NCI-H2196 (cell line): ENCODE results near the gene MEOX1.

Source experiments
- DNase-seq: peaks from one replicate; lab custom pipeline; 2025; ENCODE audit not compliant: unreplicated experiment; lab: John Stamatoyannopoulos, UW

Gene MEOX1

GRCh38 chr17:43658900-43659299 is 2.8 kb downstream of the MEOX1 start:
- DNase-seq, result no peak

- no peak for DNase-seq
Observed at GRCh38 chr17:43655693-43656255, 5.9 kb downstream of the MEOX1 start.

GRCh38 chr17:43652124-43652480 is 9.6 kb downstream of the MEOX1 start:
- no peak for DNase-seq

GRCh38 chr17:43650471-43650870 is 11.3 kb downstream of the MEOX1 start:
- no peak for DNase-seq

- no peak for DNase-seq
Observed at GRCh38 chr17:43648916-43649315, 12.8 kb downstream of the MEOX1 start.

GRCh38 chr17:43645765-43646481 is 15.8 kb downstream of the MEOX1 start:
- no peak for DNase-seq

- no peak for DNase-seq
Observed at GRCh38 chr17:43645450-43645764, 16.3 kb downstream of the MEOX1 start.

GRCh38 chr17:43644081-43644480 is 17.6 kb downstream of the MEOX1 start:
- DNase-seq, result no peak

- no peak for DNase-seq
Observed at GRCh38 chr17:43641416-43641815, 20.3 kb downstream of the MEOX1 start.

GRCh38 chr17:43640491-43641252 is 21.1 kb downstream of the MEOX1 start:
- no peak for DNase-seq

GRCh38 chr17:43637563-43638323 is 24.0 kb downstream of the MEOX1 start:
- no peak for DNase-seq

GRCh38 chr17:43636426-43636825 is 25.3 kb downstream of the MEOX1 start:
- DNase-seq, result no peak

- DNase-seq, result no peak
Observed at GRCh38 chr17:43634591-43635125, 27.1 kb downstream of the MEOX1 start.

GRCh38 chr17:43632221-43632620 is 29.5 kb downstream of the MEOX1 start:
- DNase-seq, result no peak

GRCh38 chr17:43631429-43631828 is 30.3 kb downstream of the MEOX1 start:
- DNase-seq, result no peak

GRCh38 chr17:43628089-43628650 is 33.6 kb downstream of the MEOX1 start:
- DNase-seq, result no peak

GRCh38 chr17:43627653-43628052 is 34.1 kb downstream of the MEOX1 start:
- no peak for DNase-seq

GRCh38 chr17:43626023-43626422 is 35.7 kb downstream of the MEOX1 start:
- no peak for DNase-seq

- DNase-seq, result no peak
Observed at GRCh38 chr17:43625606-43626005, 36.1 kb downstream of the MEOX1 start.

- no peak for DNase-seq
Observed at GRCh38 chr17:43620581-43620980, 41.1 kb downstream of the MEOX1 start.

- DNase-seq, result no peak
Observed at GRCh38 chr17:43620147-43620546, 41.6 kb downstream of the MEOX1 start.
